Neutrophil (primary cell): ENCODE measurements around the gene DLX4.

Source experiments
- H3K27ac ChIP-seq: fragments of 200-600 bp; sonication (generic); 2 replicates; pipeline ENCODE4 v1.5.1; 2016; ENCODE audit warnings: mild to moderate bottlenecking, moderate library complexity
- H3K27me3 ChIP-seq: fragments of 200-600 bp; sonication (generic); 2 replicates; pipeline ENCODE4 v1.6.0; 2016; ENCODE audit warnings: mild to moderate bottlenecking
- H3K36me3 ChIP-seq: fragments of 200-600 bp; sonication (generic); 2 replicates; pipeline ENCODE4 v1.5.1; 2017
- H3K4me1 ChIP-seq, 2 experiments: fragments of 200-600 bp in 1 of 2; sonication (generic) in 1 of 2; 1 replicate in 1 of 2; 2 replicates in 1 of 2; pipeline versions ENCODE4 v1.5.1 to v1.6.1; 2013 to 2016; ENCODE audit warnings: low read depth in 1 of 2, low read length in 1 of 2, mild to moderate bottlenecking in 1 of 2, moderate library complexity in 1 of 2; ENCODE audit not compliant: control insufficient read depth in 1 of 2, insufficient read depth in 1 of 2
- H3K4me3 ChIP-seq, 2 experiments: fragments of 200-600 bp in 1 of 2; sonication (generic) in 1 of 2; 1 replicate in 1 of 2; 2 replicates in 1 of 2; pipeline ENCODE4 v1.5.1; 2013 to 2016; ENCODE audit warnings: low read depth in 1 of 2, low read length in 1 of 2, mild to moderate bottlenecking in 1 of 2, moderate library complexity in 1 of 2
- H3K9me3 ChIP-seq: fragments of 200-600 bp; sonication (generic); 2 replicates; pipeline ENCODE4 v1.5.1; 2016
- CTCF ChIP-seq: fragments of 200-600 bp; sonication (generic); IDR thresholded peaks from 2 replicates; pipeline ENCODE4 v1.5.1; 2016; ENCODE audit warnings: antibody characterized with exemption

Gene DLX4

GRCh38 chr17:49990331-49990730 lies 21.3 kb downstream of the DLX4 start:
- Histone ChIP-seq H3K36me3 (no peaks in the 10 kb centered on the region), H3K27ac (no peak overlapping the region), H3K9me3 (no peaks in the 10 kb centered on the region), H3K27me3 (peaks cover 100% of the 10 kb centered on the region), H3K4me3 (no peak overlapping the region), H3K4me1 (peaks cover 16 to 21% of the 10 kb centered on the region in 2 experiments)
- TF ChIP-seq CTCF: no peak

- H3K4me3 ChIP-seq: no peak overlapping the region
Measured at GRCh38 chr17:49990921-49991320, 21.9 kb downstream of the DLX4 start.

GRCh38 chr17:49991409-49991808 lies 22.4 kb downstream of the DLX4 start:
- Histone ChIP-seq H3K9me3 (no peaks in the 10 kb centered on the region), H3K36me3 (no peaks in the 10 kb centered on the region), H3K4me3 (no peak overlapping the region), H3K27me3 (peaks cover 100% of the 10 kb centered on the region), H3K4me1 (peaks cover 16 to 21% of the 10 kb centered on the region in 2 experiments), H3K27ac (no peak overlapping the region)
- no peak for TF ChIP-seq CTCF

More at GRCh38 chr17:49990921-49991320, 21.9 kb downstream of the DLX4 start:
- Histone ChIP-seq H3K36me3 (no peaks in the 10 kb centered on the region), H3K27ac (no peak overlapping the region), H3K9me3 (no peaks in the 10 kb centered on the region), H3K4me1 (peaks cover 16 to 21% of the 10 kb centered on the region in 2 experiments), H3K27me3 (peaks cover 100% of the 10 kb centered on the region)
- no peak for TF ChIP-seq CTCF

GRCh38 chr17:49992191-49992932 lies 23.4 kb downstream of the DLX4 start:
- Histone ChIP-seq H3K36me3 (no peaks in the 10 kb centered on the region), H3K4me3 (no peak overlapping the region)

GRCh38 chr17:49992933-49993422 lies 24.0 kb downstream of the DLX4 start:
- peaks cover 16 to 29% of the 10 kb centered on the region in 2 experiments for H3K4me1 ChIP-seq
- H3K27ac ChIP-seq: no peak overlapping the region
- H3K4me3 ChIP-seq: no peak overlapping the region
- no peaks in the 10 kb centered on the region for H3K9me3 ChIP-seq
- peaks cover 100% of the 10 kb centered on the region for H3K27me3 ChIP-seq
- H3K36me3 ChIP-seq: no peaks in the 10 kb centered on the region
- TF ChIP-seq CTCF: no peak

More at GRCh38 chr17:49992191-49992932, 23.4 kb downstream of the DLX4 start:
- H3K27ac ChIP-seq: no peak overlapping the region
- H3K27me3 ChIP-seq: peaks cover 100% of the 10 kb centered on the region
- H3K4me1 ChIP-seq: peaks cover 16 to 29% of the 10 kb centered on the region in 2 experiments
- H3K9me3 ChIP-seq: no peaks in the 10 kb centered on the region
- TF ChIP-seq CTCF: no peak
